ENCODE results near the gene KEAP1. TPM values are rescaled to one million over a fixed set of nuclear protein-coding genes. Genes with fewer than 3 reads are reported as not detected.
A peak's percentile ranks its signal among the peaks of the same experiment; 100 is the strongest.

Gene KEAP1
- total RNA-seq, 4 donors from 2014 or later: 39.7 to 127 (median 56.8) TPM

GRCh38 chr19:10549733-10550132 lies 46.6 kb upstream of the KEAP1 start:
- TF ChIP-seq CTCF (IDR thresholded peaks at IDR 0.05) (no peak), POLR2A (IDR thresholded peaks at IDR 0.05) (no peak)
- Histone ChIP-seq H3K36me3 (no peaks in the 10 kb centered on the region), H3K4me1 (peaks cover 0 to 4% of the 10 kb centered on the region in 2 donors), H3K27ac (no peak overlapping the region), H3K9me3 (no peaks in the 10 kb centered on the region), H3K27me3 (no peaks in the 10 kb centered on the region), H3K4me3 (no peak overlapping the region)
- no peak for DNase-seq
- intact Hi-C loops (cut with DNase I; ENCODE audit: low total_unique reads): no loop called here

- H3K4me1 ChIP-seq: peaks cover 0 to 4% of the 10 kb centered on the region in 2 donors
- no peaks in the 10 kb centered on the region for H3K9me3 ChIP-seq
- intact Hi-C loops (cut with DNase I; ENCODE audit: low total_unique reads): no loop called here
- no peak overlapping the region for H3K27ac ChIP-seq
- no peak for TF ChIP-seq CTCF (IDR thresholded peaks at IDR 0.05)
- TF ChIP-seq POLR2A (IDR thresholded peaks at IDR 0.05): no peak
- H3K4me3 ChIP-seq: no peak overlapping the region
- H3K36me3 ChIP-seq: no peaks in the 10 kb centered on the region
- H3K27me3 ChIP-seq: no peaks in the 10 kb centered on the region
- no peak for DNase-seq
Observed at GRCh38 chr19:10548746-10549276, 45.7 kb upstream of the KEAP1 start.

- Histone ChIP-seq H3K9me3 (no peaks in the 10 kb centered on the region), H3K4me1 (peaks cover 0 to 4% of the 10 kb centered on the region in 2 donors), H3K27ac (no peak overlapping the region), H3K4me3 (no peak overlapping the region), H3K27me3 (no peaks in the 10 kb centered on the region), H3K36me3 (no peaks in the 10 kb centered on the region)
- TF ChIP-seq CTCF (IDR thresholded peaks at IDR 0.05): no peak
- TF ChIP-seq POLR2A (IDR thresholded peaks at IDR 0.05): no peak
- no peak for DNase-seq
- intact Hi-C loops (cut with DNase I; ENCODE audit: low total_unique reads): no loop called here
Observed at GRCh38 chr19:10546817-10547216, 43.7 kb upstream of the KEAP1 start.

GRCh38 chr19:10544753-10545251 lies 41.6 kb upstream of the KEAP1 start:
- TF ChIP-seq CTCF (IDR thresholded peaks at IDR 0.05): no peak
- DNase-seq: no peak
- Histone ChIP-seq H3K36me3 (no peaks in the 10 kb centered on the region), H3K27me3 (no peaks in the 10 kb centered on the region), H3K4me1 (peaks cover 0 to 4% of the 10 kb centered on the region in 2 donors), H3K27ac (peak overlapping the region; percentile 78 to 93), H3K4me3 (peak overlapping the region; percentile 59 to 95), H3K9me3 (no peaks in the 10 kb centered on the region)
- intact Hi-C loops (cut with DNase I; ENCODE audit: low total_unique reads): no loop called here

GRCh38 chr19:10544242-10544752 lies 41.1 kb upstream of the KEAP1 start:
- intact Hi-C loops (cut with DNase I; ENCODE audit: low total_unique reads): no loop called here
- H3K27me3 ChIP-seq: no peaks in the 10 kb centered on the region
- peak in 1 of 2 donors; percentile 25 for DNase-seq
- peak overlapping the region; percentile 59 to 95 for H3K4me3 ChIP-seq
- H3K9me3 ChIP-seq: no peaks in the 10 kb centered on the region
- H3K27ac ChIP-seq: peak overlapping the region; percentile 78 to 93
- TF ChIP-seq CTCF (IDR thresholded peaks at IDR 0.05): no peak
- H3K36me3 ChIP-seq: no peaks in the 10 kb centered on the region
- peaks cover 0 to 4% of the 10 kb centered on the region in 2 donors for H3K4me1 ChIP-seq
